K562 (cell line): Measurements from ENCODE around the gene CELSR1. TPM values are rescaled to one million over a fixed set of nuclear protein-coding genes. Genes with fewer than 3 reads are reported as not detected.

Experiments used
- ATAC-seq: fragments of 200-7000 bp; cut with Tn5 transposase; 3 replicates; pipeline ENCODE4 v1.9.1; 2020; ENCODE audit warnings: moderate library complexity
- BruUV-seq: library from RNA; stranded (reverse); fragments of 400-500 nt; replicated peaks from 2 replicates; lab custom pipeline; 2021; lab: Mats Ljungman, UMichigan
- CTCF ChIA-PET: fragments of 300-600 bp; formaldehyde crosslinking; extraction: SDS; loops from one replicate; lab custom pipeline; 2021; ENCODE audit warnings: low intra/inter-chr PET ratio; lab: Yijun Ruan, JAX
- POLR2A ChIA-PET: fragments of 300-600, 350-650 bp; sonication (Branson Sonifier 250); formaldehyde crosslinking; extraction: SDS; loops from one replicate; lab custom pipeline; 2021; ENCODE audit warnings: antibody characterized with exemption, inconsistent platforms; lab: Yijun Ruan, JAX
- DNase-seq, 4 experiments: peaks; one replicate each; pipeline versions ENCODE4 v3.0.0 to v3.0.0-alpha.2; 2011 to 2018; ENCODE audit warnings: low spot score in 3 of 4, mixed read lengths in 3 of 4; ENCODE audit errors: extremely low read depth in 1 of 4
- FAIRE-seq: peaks from 2 replicates; lab custom pipeline; 2011; peaks lifted over from hg19 to GRCh38; lab: Jason Lieb, UNC
- H2AFZ ChIP-seq: 2 replicates; pipeline ENCODE4 v1.6.0; 2011; ENCODE audit warnings: low read depth, low read length, control low read depth, inconsistent platforms
- H3K27ac ChIP-seq: fragments of 200-600 bp; 3 replicates; pipeline ENCODE4 v1.8.0; 2011; ENCODE audit warnings: low read depth, mild to moderate bottlenecking, control low read depth, inconsistent platforms, low read length, moderate library complexity, mixed read lengths; ENCODE audit errors: extremely low read depth
- H3K27me3 ChIP-seq, 2 experiments: fragments of 300-600 bp in 1 of 2; 2 replicates in 1 of 2; 3 replicates in 1 of 2; pipeline versions ENCODE4 v1.6.0 to v1.8.0; 2011; ENCODE audit warnings: inconsistent platforms in 2 of 2, low read length in 2 of 2, mild to moderate bottlenecking in 1 of 2, mixed read lengths in 1 of 2, moderate library complexity in 1 of 2; ENCODE audit not compliant: control insufficient read depth in 2 of 2, insufficient read depth in 2 of 2
- H3K36me3 ChIP-seq: fragments of 300-600 bp; 3 replicates; pipeline ENCODE4 v1.8.0; 2011; ENCODE audit warnings: mild to moderate bottlenecking, low read length, inconsistent platforms; ENCODE audit not compliant: control insufficient read depth, insufficient read depth
- H3K4me1 ChIP-seq, 2 experiments: fragments of 200-600 bp in 1 of 2; replicated peaks in 1 of 2; 2 replicates in 1 of 2; 3 replicates in 1 of 2; pipeline versions ENCODE4 v1.5.1 to v1.8.0; 2011; ENCODE audit warnings: inconsistent platforms in 2 of 2, low read length in 2 of 2, mild to moderate bottlenecking in 1 of 2, mixed read lengths in 1 of 2, moderate library complexity in 1 of 2; ENCODE audit not compliant: control insufficient read depth in 2 of 2, insufficient read depth in 2 of 2
- H3K4me2 ChIP-seq: 2 replicates; pipeline ENCODE4 v1.6.1; 2011; ENCODE audit warnings: low read length, control low read depth, inconsistent platforms, mixed read lengths; ENCODE audit not compliant: insufficient read depth
- H3K4me3 ChIP-seq: fragments of 200-600 bp; sonication (generic), shearing (Covaris generic); 2 replicates; pipeline ENCODE4 v1.5.1; 2016; ENCODE audit warnings: control low read depth, inconsistent platforms
- H3K79me2 ChIP-seq: fragments of 200-600 bp; 3 replicates; pipeline ENCODE4 v1.8.0; 2011; ENCODE audit warnings: low read length, inconsistent platforms; ENCODE audit not compliant: control insufficient read depth, insufficient read depth
- H3K9ac ChIP-seq, 2 experiments: 2 replicates each; pipeline versions ENCODE4 v1.6.0 to v1.6.1; 2011; ENCODE audit warnings: low read depth in 2 of 2, low read length in 2 of 2, control low read depth in 1 of 2, inconsistent platforms in 1 of 2, mild to moderate bottlenecking in 1 of 2, mixed read lengths in 1 of 2; ENCODE audit not compliant: insufficient read depth in 1 of 2
- H3K9me1 ChIP-seq: one replicate; pipeline ENCODE4 v1.6.0; 2011; ENCODE audit warnings: inconsistent platforms, mild to moderate bottlenecking, low read length, moderate library complexity; ENCODE audit not compliant: control insufficient read depth, insufficient read depth
- H3K9me3 ChIP-seq: replicated peaks from 2 replicates; pipeline ENCODE4 v1.5.1; 2011; ENCODE audit warnings: low read depth, low read length, inconsistent platforms; ENCODE audit not compliant: control insufficient read depth, insufficient read depth
- H4K20me1 ChIP-seq: replicated peaks from 2 replicates; pipeline ENCODE4 v1.6.1; 2011; ENCODE audit warnings: low read length, inconsistent platforms, mixed read lengths; ENCODE audit not compliant: control insufficient read depth, insufficient read depth
- CEBPB ChIP-seq: fragments of 450-650 bp; IDR thresholded peaks from 2 replicates; pipeline ENCODE4 v1.6.1; 2016; ENCODE audit warnings: missing genetic modification characterization, missing compliant biosample characterization
- CTBP1 ChIP-seq: fragments of 450-650 bp; IDR thresholded peaks from 2 replicates; pipeline ENCODE4 v1.6.1; 2016; ENCODE audit warnings: borderline replicate concordance
- ELF2 ChIP-seq: fragments of 250-450 bp; sonication (Bioruptor Pico); IDR thresholded peaks from 2 replicates; pipeline ENCODE4 v1.5.0; 2021; ENCODE audit warnings: mild to moderate bottlenecking
- HMBOX1 ChIP-seq: sonication (generic); IDR thresholded peaks from 2 replicates; pipeline ENCODE4 v1.6.1; 2016
- KAT8 ChIP-seq: fragments of 450-650 bp; IDR thresholded peaks from 2 replicates; pipeline ENCODE4 v1.6.1; 2016; ENCODE audit warnings: low read depth, mild to moderate bottlenecking
- NCOA4 ChIP-seq: fragments of 450-650 bp; IDR thresholded peaks from 2 replicates; pipeline ENCODE4 v1.6.1; 2018; ENCODE audit warnings: mild to moderate bottlenecking; ENCODE audit not compliant: partially characterized antibody
- PATZ1 ChIP-seq: fragments of 250-450 bp; sonication (Bioruptor Pico); IDR thresholded peaks from 2 replicates; pipeline ENCODE4 v1.5.0; 2020; ENCODE audit warnings: mild to moderate bottlenecking, borderline replicate concordance
- SMC3 ChIP-seq: conservative IDR thresholded peaks from 2 replicates; pipeline ENCODE4 v1.6.1; 2011; ENCODE audit warnings: low read depth, low read length, improper control_type of control experiment; ENCODE audit not compliant: insufficient read depth
- ZNF165 ChIP-seq: fragments of 250-450 bp; sonication (Bioruptor Pico); IDR thresholded peaks from 2 replicates; pipeline ENCODE4 v1.4.0; 2020; ENCODE audit warnings: borderline replicate concordance
- WGBS: fragments of 100-300 bp; shearing (Covaris generic); methylation state at CpG from one replicate; pipeline ENCODE4 v1.1.6; 2016; ENCODE audit warnings: low coverage, mixed read lengths; ENCODE audit not compliant: insufficient coverage; ENCODE audit errors: missing lambda C conversion rate; 5-methylcytosine and 5-hydroxymethylcytosine counted together
- in situ Hi-C: fragments of 300-500 bp; cut with MboI; formaldehyde crosslinking; loops from 4 replicates; pipeline ENCODE4 v1.15.0; 2018; ENCODE audit warnings: inconsistent platforms, mixed read lengths
- intact Hi-C: fragments of 100-400 bp; cut with micrococcal nuclease; formaldehyde crosslinking; loops from 2 replicates; pipeline ENCODE4 v1.14.2; 2022
- polyA plus RNA-seq, 8 experiments: library from polyadenylated mRNA; depleted of rRNA in 4 of 8; stranded (reverse) in 5 of 8; unstranded in 3 of 8; fragments of >200 nt; fragmentation: Nextera tagmentation in 2 of 8; fragmentation: Illumina TruSeq in 1 of 8; extraction: Ambion mirVana in 2 of 8; extraction: Trizol in 1 of 8; gene quantifications; 2 replicates each; pipeline versions ENCODE4 v1.2.1 to v1.2.3, GENCODE V29; 2011 to 2014; ENCODE audit warnings: inconsistent platforms in 1 of 8, missing spikeins in 1 of 8
- total RNA-seq, 7 experiments: library from RNA; depleted of rRNA in 6 of 7; stranded (reverse); fragments of >200 nt in 6 of 7; fragmentation: Illumina TruSeq in 2 of 7; extraction: Trizol in 2 of 7; gene quantifications; 2 replicates each; pipeline versions ENCODE4 v1.2.1 to v1.2.3, GENCODE V29; 2011 to 2021; ENCODE audit warnings: low replicate concordance in 1 of 7

Gene CELSR1
- total and polyA plus RNA-seq, 9 of the 15 experiments (the other 6 are each of a cell fraction or from before 2014, with no cell fraction given) = under 0.01 to 0.09 TPM; not detected in 7

- TF ChIP-seq CEBPB (no peak), CTBP1 (no peak), NCOA4 (no peak)
- TF ChIP-seq, all 486 proteins: peak for 0
Measured at GRCh38 chr22:46465345-46465720, 72.1 kb downstream of the CELSR1 start (continued).

- Histone ChIP-seq H4K20me1 (no peaks in the 10 kb centered on the region), H3K36me3 (no peaks in the 10 kb centered on the region), H3K9me1 (no peaks in the 10 kb centered on the region), H3K27ac (no peak overlapping the region), H3K27me3 (peaks cover 26 to 64% of the 10 kb centered on the region in 2 experiments; a peak in 4 of 5 replicates), H3K4me3 (no peak overlapping the region), H3K4me2 (no peak overlapping the region), H3K9ac (no peak overlapping the region), H3K9me3 (no peaks in the 10 kb centered on the region), H3K4me1 (peaks cover 0 to 11% of the 10 kb centered on the region in 2 experiments; a peak in 3 of 5 replicates), H2AFZ (no peak overlapping the region), H3K79me2 (no peaks in the 10 kb centered on the region)
- BruUV-seq = no TSS peak
- no peak for TF ChIP-seq HMBOX1
- TF ChIP-seq ELF2 (CRISPR knock-in tag) = no peak
- TF ChIP-seq PATZ1 (CRISPR knock-in tag) = no peak
- TF ChIP-seq ZNF165 (CRISPR knock-in tag) = no peak
- no peak for TF ChIP-seq KAT8
- no peak for TF ChIP-seq SMC3
- CTCF ChIA-PET = no interaction called here
- in situ Hi-C loops = no loop called here
- WGBS = 4% methylated on average over 11 of the region's 18 CpGs
- DNase-seq (no peak), ATAC-seq (no peak), FAIRE-seq (no peak)
- intact Hi-C loops = no loop called here
- POLR2A ChIA-PET = no interaction called here
Measured at GRCh38 chr22:46464701-46465344, 72.6 kb downstream of the CELSR1 start.
